ENCODE data around the gene GABRA5.

The GABRA5 gene

DNA sequence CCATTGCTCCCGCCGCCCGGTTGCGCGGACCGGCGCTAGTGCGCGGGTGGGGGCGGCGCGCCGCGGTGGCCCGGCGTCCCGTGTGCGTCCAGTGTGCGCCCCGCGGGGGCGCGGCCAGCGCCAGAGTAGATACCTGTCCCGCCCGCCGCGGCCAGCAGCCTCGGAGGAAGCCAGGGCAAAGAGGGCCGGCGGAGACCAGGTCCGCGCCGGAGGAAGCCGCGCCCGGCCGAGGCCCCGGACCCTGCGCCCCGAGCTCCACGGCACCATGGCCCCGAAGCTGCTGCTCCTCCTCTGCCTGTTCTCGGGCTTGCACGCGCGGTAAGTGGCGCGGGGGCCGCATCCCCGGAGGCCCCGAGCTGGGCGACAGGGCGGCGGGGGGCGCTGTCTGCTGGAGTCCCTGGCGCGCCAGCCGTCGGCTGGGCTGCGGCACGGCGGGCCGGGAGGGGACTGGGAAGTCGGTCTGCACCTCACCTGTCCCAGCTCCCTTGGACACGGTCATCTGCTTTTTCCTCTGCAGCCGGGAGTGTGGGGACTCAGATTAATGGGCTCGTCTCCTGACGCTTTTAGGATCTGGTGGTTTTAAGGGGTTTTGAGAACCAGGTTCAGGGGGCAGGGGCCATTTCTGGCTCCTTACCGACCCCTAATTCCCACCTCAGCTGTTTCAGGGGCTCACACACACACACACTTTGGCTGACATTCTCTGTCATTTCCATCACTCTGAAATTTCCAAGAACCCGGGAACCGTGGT is 104.6 kb downstream of the GABRA5 start:
- no peak for TF ChIP-seq ZFX (IDR thresholded peaks at IDR 0.05; ENCODE audit: borderline replicate concordance)
- TF ChIP-seq, protein P1, sequence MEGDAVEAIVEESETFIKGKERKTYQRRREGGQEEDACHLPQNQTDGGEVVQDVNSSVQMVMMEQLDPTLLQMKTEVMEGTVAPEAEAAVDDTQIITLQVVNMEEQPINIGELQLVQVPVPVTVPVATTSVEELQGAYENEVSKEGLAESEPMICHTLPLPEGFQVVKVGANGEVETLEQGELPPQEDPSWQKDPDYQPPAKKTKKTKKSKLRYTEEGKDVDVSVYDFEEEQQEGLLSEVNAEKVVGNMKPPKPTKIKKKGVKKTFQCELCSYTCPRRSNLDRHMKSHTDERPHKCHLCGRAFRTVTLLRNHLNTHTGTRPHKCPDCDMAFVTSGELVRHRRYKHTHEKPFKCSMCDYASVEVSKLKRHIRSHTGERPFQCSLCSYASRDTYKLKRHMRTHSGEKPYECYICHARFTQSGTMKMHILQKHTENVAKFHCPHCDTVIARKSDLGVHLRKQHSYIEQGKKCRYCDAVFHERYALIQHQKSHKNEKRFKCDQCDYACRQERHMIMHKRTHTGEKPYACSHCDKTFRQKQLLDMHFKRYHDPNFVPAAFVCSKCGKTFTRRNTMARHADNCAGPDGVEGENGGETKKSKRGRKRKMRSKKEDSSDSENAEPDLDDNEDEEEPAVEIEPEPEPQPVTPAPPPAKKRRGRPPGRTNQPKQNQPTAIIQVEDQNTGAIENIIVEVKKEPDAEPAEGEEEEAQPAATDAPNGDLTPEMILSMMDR (IDR thresholded peaks at IDR 0.05) = no peak
- no peak overlapping the region for H3K27ac ChIP-seq

DNA sequence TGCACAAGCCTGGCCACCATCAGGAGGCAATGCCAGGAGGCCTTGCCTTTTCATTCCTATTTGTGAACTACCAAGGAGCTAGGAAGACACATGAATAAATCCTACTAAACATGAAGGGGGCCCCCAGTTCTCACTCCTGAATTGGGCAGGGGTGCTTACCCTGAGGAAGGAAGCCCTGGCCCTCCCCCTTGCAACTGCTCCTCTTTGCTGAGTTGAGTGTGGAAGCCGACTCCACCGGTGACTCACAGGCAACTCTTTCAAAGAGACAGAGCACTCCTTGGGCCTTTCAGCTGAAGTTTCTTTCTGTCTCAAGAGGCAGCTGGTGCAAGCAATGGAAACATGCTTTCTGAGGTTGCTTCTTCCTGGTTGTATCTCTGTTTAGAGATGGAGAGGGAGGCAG is 105.8 kb downstream of the GABRA5 start:
- no peak overlapping the region for H3K27ac ChIP-seq

DNA sequence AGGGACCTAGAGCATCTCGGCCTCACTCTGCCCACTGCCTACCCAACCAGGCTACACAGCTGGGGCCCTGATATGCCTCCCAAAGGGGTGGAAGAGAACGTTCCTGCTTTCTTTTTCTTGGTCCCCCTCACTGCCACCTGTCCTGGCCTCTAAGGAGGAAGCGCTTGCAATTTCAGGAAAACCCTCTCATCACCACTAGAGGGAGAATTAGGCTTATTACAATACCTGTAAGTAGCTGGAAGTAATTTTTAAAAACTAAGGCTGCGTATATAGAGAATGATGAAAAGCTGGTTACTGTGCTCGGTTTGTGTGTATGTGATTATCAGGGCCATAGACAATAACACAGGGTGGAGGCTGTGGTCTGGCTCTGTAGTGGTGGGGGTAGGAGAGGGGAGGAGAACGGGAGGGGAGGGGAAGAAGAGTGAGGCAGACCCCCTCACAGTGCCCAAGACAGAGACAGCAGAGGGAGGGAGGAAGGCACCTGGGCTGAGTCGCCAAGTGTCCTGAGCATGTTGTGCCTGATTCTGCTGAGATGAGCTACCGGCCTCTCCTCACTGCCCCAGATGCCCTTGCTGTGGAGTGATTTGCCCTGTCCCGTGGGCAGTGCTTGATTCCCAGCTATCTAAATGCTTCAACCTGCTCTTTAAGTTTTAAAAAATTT is 107.4 kb downstream of the GABRA5 start:
- no peak overlapping the region for H3K27ac ChIP-seq
- TF ChIP-seq, protein P1 (IDR thresholded peaks at IDR 0.05) = peak; percentile 68
- no peak for TF ChIP-seq ZFX (IDR thresholded peaks at IDR 0.05; ENCODE audit: borderline replicate concordance)

More for the DNA sequence above, 105.8 kb downstream of the GABRA5 start:
- TF ChIP-seq ZFX (IDR thresholded peaks at IDR 0.05; ENCODE audit: borderline replicate concordance) = no peak
- TF ChIP-seq, protein P1 (IDR thresholded peaks at IDR 0.05) = no peak

DNA sequence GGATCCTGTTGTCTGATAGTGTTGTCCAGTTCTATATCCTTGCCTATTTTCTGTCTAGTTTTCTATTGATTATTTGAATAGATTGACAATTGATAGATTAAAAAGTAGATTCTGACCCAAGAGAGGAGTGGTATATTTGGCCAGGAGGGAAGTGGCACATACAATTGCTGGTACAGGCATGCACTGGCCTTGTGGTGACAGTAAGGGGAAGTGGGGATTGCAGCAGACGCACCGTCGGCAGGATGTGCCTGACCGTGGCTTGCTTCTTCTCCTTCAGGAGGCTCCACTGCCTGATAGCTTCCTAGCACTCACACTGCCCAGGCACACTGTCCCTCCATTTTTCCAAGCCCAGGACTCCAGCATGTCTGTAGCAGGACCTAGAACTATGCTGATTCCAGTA is 114.6 kb downstream of the GABRA5 start:
- H3K27ac ChIP-seq = no peak overlapping the region
- TF ChIP-seq ZFX (IDR thresholded peaks at IDR 0.05; ENCODE audit: borderline replicate concordance) = no peak
- TF ChIP-seq, protein P1 (IDR thresholded peaks at IDR 0.05) = no peak

DNA sequence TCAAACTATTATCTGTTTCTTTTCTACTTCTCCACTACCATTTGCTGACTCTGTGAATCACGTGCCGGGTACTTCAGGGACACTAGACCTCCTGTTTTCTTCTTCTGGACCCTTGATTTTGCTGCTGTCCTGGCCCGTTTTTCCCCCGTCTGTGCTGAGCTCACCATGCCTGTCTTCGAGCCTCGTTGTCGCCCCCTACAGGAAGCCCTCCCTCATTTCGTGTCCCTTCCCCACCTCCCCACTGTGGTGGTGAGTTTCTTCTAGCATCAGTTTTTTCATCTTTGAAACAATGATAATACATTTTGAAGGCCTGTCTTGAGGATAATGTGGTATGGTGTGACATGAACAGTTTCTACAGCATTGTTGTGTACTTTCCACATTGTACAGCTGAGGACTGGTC is 117.0 kb downstream of the GABRA5 start:
- TF ChIP-seq ZFX (IDR thresholded peaks at IDR 0.05; ENCODE audit: borderline replicate concordance) = no peak
- TF ChIP-seq, protein P1 (IDR thresholded peaks at IDR 0.05) = peak; percentile 67
- H3K27ac ChIP-seq = no peak overlapping the region

DNA sequence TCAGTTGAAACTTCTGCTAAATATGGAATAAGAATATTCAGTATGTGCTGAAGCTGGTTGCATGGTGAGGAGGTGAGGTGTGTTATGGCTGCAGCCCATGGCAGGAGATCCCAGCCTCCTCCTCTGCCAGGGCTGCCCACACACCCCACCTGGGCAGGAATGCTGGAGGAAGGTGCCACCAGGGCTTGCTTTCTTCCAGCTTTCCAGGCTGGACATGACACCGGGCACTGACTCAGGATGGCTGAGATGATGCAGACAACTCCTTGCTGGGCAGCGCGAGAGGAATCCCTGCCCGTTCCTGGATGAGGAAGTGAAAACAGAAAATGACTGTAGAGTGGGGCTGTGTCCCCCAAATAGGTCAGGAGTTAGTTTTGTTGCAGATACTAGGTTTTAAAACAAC is 118.2 kb downstream of the GABRA5 start:
- TF ChIP-seq, protein P1 (IDR thresholded peaks at IDR 0.05) = no peak
- no peak for TF ChIP-seq ZFX (IDR thresholded peaks at IDR 0.05; ENCODE audit: borderline replicate concordance)
- no peak overlapping the region for H3K27ac ChIP-seq

DNA sequence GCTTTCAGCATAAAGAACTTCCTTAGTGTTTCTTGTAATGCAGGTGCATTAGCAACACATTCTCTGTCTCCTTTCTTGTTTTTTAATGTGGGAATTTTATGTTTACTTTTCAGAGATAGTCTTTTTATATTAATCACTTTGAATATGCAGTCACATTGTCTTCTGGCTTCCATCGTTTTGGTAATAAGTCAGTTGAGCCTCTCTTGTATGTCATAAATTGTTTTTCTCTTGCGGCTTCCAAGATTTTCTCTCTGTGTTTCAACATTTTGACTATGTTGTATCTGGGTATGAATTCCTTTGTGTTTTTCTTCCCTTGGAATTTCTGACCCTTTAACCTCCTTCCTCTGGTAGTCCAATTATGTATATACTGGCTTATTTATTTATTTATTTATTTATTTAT is 129.4 kb downstream of the GABRA5 start:
- TF ChIP-seq, protein P1 (IDR thresholded peaks at IDR 0.05) = no peak
- H3K27ac ChIP-seq = no peak overlapping the region
